Measurements from ENCODE around the gene AUTS2.

The AUTS2 gene

GRCh38 chr7:69599955-69600709 lies 1.9 kb downstream of the AUTS2 start:
- no peak for DNase-seq (ENCODE audit: low read depth in 2 of 2)

GRCh38 chr7:69600710-69601519 lies 2.6 kb downstream of the AUTS2 start:
- DNase-seq (ENCODE audit: low read depth in 2 of 2), result no peak

- DNase-seq (ENCODE audit: low read depth in 2 of 2), result no peak
Observed at GRCh38 chr7:69602522-69602921, 4.2 kb downstream of the AUTS2 start.

- no peak for DNase-seq (ENCODE audit: low read depth in 2 of 2)
Observed at GRCh38 chr7:69603351-69603750, 5.1 kb downstream of the AUTS2 start.

GRCh38 chr7:69603937-69604494 lies 5.7 kb downstream of the AUTS2 start:
- DNase-seq (ENCODE audit: low read depth in 2 of 2), result no peak

GRCh38 chr7:69605070-69605469 lies 6.8 kb downstream of the AUTS2 start:
- DNase-seq (ENCODE audit: low read depth in 2 of 2), result no peak

GRCh38 chr7:69605546-69605945 lies 7.3 kb downstream of the AUTS2 start:
- DNase-seq (ENCODE audit: low read depth in 2 of 2), result no peak

GRCh38 chr7:69608049-69608448 lies 9.8 kb downstream of the AUTS2 start:
- DNase-seq (ENCODE audit: low read depth in 2 of 2), result no peak

- no peak for DNase-seq (ENCODE audit: low read depth in 2 of 2)
Observed at GRCh38 chr7:69608878-69609277, 10.6 kb downstream of the AUTS2 start.

GRCh38 chr7:69609541-69610373 lies 11.5 kb downstream of the AUTS2 start:
- no peak for DNase-seq (ENCODE audit: low read depth in 2 of 2)

- no peak for DNase-seq (ENCODE audit: low read depth in 2 of 2)
Observed at GRCh38 chr7:69610374-69611084, 12.3 kb downstream of the AUTS2 start.

- DNase-seq (ENCODE audit: low read depth in 2 of 2), result no peak
Observed at GRCh38 chr7:69612981-69613380, 14.7 kb downstream of the AUTS2 start.

- DNase-seq (ENCODE audit: low read depth in 2 of 2), result no peak
Observed at GRCh38 chr7:69613846-69614245, 15.6 kb downstream of the AUTS2 start.

GRCh38 chr7:69615685-69616084 lies 17.4 kb downstream of the AUTS2 start:
- DNase-seq (ENCODE audit: low read depth in 2 of 2), result no peak

GRCh38 chr7:69617364-69617763 lies 19.1 kb downstream of the AUTS2 start:
- DNase-seq (ENCODE audit: low read depth in 2 of 2), result no peak

- DNase-seq (ENCODE audit: low read depth in 2 of 2), result no peak
Observed at GRCh38 chr7:69619054-69619453, 20.8 kb downstream of the AUTS2 start.

GRCh38 chr7:69619635-69620034 lies 21.4 kb downstream of the AUTS2 start:
- DNase-seq (ENCODE audit: low read depth in 2 of 2), result no peak

GRCh38 chr7:69620063-69620462 lies 21.8 kb downstream of the AUTS2 start:
- no peak for DNase-seq (ENCODE audit: low read depth in 2 of 2)

GRCh38 chr7:69620650-69621049 lies 22.4 kb downstream of the AUTS2 start:
- no peak for DNase-seq (ENCODE audit: low read depth in 2 of 2)

GRCh38 chr7:69622014-69622835 lies 23.9 kb downstream of the AUTS2 start:
- DNase-seq (ENCODE audit: low read depth in 2 of 2), result no peak
